SK-N-MC (cell line): ENCODE results near the gene ADAMTS4.
A peak's percentile ranks its signal among the peaks of the same experiment; 100 is the strongest.

Experiments
- DNase-seq: peaks from one replicate; pipeline ENCODE4 v3.0.0-alpha.2; 2011; ENCODE audit warnings: low read depth, low spot score
- H3K27ac ChIP-seq: fragments of 200-600 bp; sonication (generic); 2 replicates; pipeline ENCODE4 v1.5.1; 2016; ENCODE audit warnings: mixed run types
- H3K36me3 ChIP-seq: fragments of 200-600 bp; sonication (generic); 2 replicates; pipeline ENCODE4 v1.6.1; 2017; ENCODE audit warnings: antibody characterized with exemption, low read length, mixed read lengths; ENCODE audit not compliant: insufficient read depth
- H3K4me3 ChIP-seq: fragments of 200-600 bp; sonication (generic); 2 replicates; pipeline ENCODE4 v1.5.1; 2016
- H3K9ac ChIP-seq: fragments of 200-600 bp; sonication (generic); 2 replicates; pipeline ENCODE4 v1.8.0; 2017; ENCODE audit warnings: mixed run types, mixed read lengths; ENCODE audit not compliant: insufficient read length
- H3K9me3 ChIP-seq: fragments of 200-600 bp; sonication (generic); 2 replicates; pipeline ENCODE4 v1.6.1; 2017; ENCODE audit warnings: low read depth, mild to moderate bottlenecking, antibody characterized with exemption, low read length, moderate library complexity, mixed read lengths
- EZH2 ChIP-seq: fragments of 200-600 bp; sonication (generic); IDR thresholded peaks from one replicate; pipeline ENCODE4 v1.6.1; 2017; ENCODE audit warnings: antibody characterized with exemption
- FOXP2 ChIP-seq: optimal IDR thresholded peaks from 2 replicates; pipeline ENCODE3; 2011; ENCODE audit warnings: mild to moderate bottlenecking, moderate library complexity; ENCODE audit not compliant: insufficient read depth; ENCODE audit errors: extremely low read length, control extremely low read depth
- POLR2AphosphoS5 ChIP-seq: IDR thresholded peaks from 2 replicates; pipeline ENCODE4 v1.6.1; 2012; ENCODE audit warnings: mild to moderate bottlenecking, low read depth, low read length, borderline replicate concordance

The ADAMTS4 gene

DNA sequence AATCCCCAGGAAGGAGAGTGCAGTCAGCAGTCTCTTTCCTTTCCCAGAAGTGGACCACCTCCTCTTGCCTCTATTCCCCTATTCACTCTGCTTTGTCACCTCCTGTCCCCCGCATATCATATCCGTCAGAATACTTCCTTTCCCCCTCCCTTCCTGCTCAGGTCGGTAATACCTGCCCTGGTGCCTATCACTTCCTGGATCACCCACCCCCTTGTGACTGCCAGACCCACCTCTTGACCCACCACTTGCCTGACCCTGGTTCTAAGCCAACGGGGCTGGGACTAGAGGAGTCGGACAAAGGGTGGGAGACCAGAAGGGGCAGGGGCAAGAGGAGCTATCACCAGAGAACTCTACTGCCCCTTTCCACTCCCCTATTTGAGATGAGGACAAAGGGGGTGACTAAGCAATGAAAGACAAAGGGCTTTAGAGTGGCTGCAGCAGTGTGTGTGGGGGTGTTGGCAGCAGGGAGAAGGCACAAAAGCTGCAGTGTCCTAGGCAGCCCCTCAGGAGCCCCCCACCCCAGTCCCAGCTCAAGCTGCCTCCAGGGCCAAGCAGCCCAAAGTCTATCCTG is 1.7 kb upstream of the ADAMTS4 start:
- H3K27ac ChIP-seq, result peak overlapping the region; percentile 99
- no peak for DNase-seq
- TF ChIP-seq EZH2, result no peak
- no peak for TF ChIP-seq POLR2AphosphoS5
- no peak for TF ChIP-seq FOXP2
- H3K4me3 ChIP-seq, result peak overlapping the region; percentile 83
- H3K36me3 ChIP-seq, result peaks cover 34% of the 10 kb centered on the region
- peak overlapping the region; percentile 75 for H3K9ac ChIP-seq
- H3K9me3 ChIP-seq, result no peaks in the 10 kb centered on the region

GRCh38 chr1:161199506-161200139 is 769 bp upstream of the ADAMTS4 start:
- Histone ChIP-seq H3K27ac (peak overlapping the region; percentile 99), H3K9me3 (no peaks in the 10 kb centered on the region), H3K9ac (peak overlapping the region; percentile 79), H3K4me3 (peak overlapping the region; percentile 83), H3K36me3 (peaks cover 34% of the 10 kb centered on the region)
- DNase-seq, result no peak
- no peak for TF ChIP-seq FOXP2
- peak; percentile 79 for TF ChIP-seq POLR2AphosphoS5

DNA sequence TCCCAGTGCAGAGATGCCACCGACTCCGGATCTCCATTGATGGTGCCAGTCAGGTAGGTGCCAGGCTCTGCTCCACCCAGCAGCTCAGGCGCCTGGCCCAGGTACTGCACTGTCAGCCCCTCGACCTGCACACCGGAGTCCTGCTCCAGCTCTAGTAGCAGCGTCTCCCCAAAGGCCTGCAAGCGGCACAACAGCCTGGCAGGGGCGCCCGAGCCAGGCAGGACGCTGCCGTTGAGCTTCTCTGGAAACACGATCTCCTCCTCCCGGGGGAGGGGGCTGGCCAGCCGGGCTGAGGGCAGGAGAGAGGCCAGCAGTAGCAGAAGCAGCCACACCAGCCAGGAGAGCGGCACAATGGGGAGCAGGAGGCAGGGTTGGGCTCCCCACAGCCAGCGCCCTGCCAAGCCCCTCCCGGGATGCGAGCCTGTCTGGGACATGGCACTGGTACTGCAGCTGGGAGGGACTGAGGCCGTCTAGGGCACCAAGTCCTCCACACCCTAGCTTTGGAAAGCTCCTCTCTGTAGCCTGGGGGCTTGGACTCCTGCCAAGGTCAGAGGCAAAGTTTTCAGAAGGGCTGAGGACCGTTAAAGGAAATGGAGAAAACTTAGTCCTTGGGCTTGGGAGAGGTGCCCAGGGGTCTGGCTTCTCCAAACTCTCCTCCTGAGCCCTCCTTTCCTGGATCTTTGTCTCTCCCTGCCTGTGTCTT is 509 bp downstream of the ADAMTS4 start:
- DNase-seq, result no peak
- Histone ChIP-seq H3K9me3 (no peaks in the 10 kb centered on the region), H3K36me3 (peaks cover 34% of the 10 kb centered on the region), H3K9ac (peak overlapping the region; percentile 75), H3K27ac (peak overlapping the region; percentile 63; the same call in 1 of the 2 replicates), H3K4me3 (peak overlapping the region; percentile 83)
- TF ChIP-seq EZH2 (no peak), POLR2AphosphoS5 (no peak), FOXP2 (no peak)

GRCh38 chr1:161197560-161198193 is 1.2 kb downstream of the ADAMTS4 start:
- H3K9me3 ChIP-seq, result no peaks in the 10 kb centered on the region
- no peak overlapping the region; the same call in 1 of the 2 replicates for H3K27ac ChIP-seq
- H3K9ac ChIP-seq, result peak overlapping the region; percentile 75
- TF ChIP-seq POLR2AphosphoS5 (no peak), FOXP2 (no peak), EZH2 (no peak)
- no peak for DNase-seq
- H3K36me3 ChIP-seq, result peaks cover 38% of the 10 kb centered on the region
- peak overlapping the region; percentile 83 for H3K4me3 ChIP-seq

GRCh38 chr1:161196521-161197451 is 2.1 kb downstream of the ADAMTS4 start:
- TF ChIP-seq POLR2AphosphoS5, result peak; percentile 18; the same call in 1 of the 2 replicates
- no peak for TF ChIP-seq FOXP2
- H3K27ac ChIP-seq, result peak overlapping the region; percentile 34
- H3K4me3 ChIP-seq, result peak overlapping the region; percentile 83
- H3K9ac ChIP-seq, result peak overlapping the region; percentile 75
- H3K9me3 ChIP-seq, result no peaks in the 10 kb centered on the region
- no peak for DNase-seq
- peaks cover 47% of the 10 kb centered on the region for H3K36me3 ChIP-seq

DNA sequence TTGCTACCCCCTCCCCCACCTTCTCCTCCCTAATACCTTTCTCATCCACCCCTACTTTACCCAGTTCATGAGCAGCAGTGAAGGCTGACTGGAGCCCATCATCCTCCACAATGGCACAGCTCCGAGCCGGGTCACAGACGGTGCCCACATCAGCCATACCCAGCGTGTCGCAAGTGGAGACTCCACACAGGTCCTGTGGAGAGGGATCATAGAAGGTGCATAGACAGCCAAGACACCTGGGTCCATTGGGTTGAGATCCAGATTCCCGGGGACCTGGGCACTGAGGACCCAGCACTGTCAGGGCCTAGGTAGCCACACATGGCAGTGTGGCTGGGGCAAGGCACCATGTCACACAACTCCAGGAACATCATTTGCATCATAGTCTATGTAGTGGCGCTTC is 2.7 kb downstream of the ADAMTS4 start:
- H3K4me3 ChIP-seq, result peak overlapping the region; percentile 83

DNA sequence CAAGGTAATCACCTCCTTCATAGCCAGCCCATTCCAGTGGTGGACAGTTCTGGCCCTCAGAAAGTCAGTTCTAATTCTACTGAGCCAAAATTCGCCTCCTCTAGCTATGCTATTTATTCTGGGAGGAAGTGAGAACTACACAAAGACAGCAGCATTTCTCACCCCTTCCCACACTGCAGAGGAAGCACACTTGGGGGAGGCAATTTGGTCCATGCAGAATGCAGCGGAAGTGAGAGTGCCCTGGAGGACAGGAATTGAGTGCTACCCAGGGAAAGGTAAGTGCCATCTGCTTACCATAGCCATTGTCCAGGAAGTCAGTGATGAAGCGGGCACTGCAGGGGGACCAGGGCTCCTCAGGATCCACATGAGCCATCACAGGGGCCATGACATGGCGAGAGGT is 3.7 kb downstream of the ADAMTS4 start:
- no peak overlapping the region for H3K27ac ChIP-seq
- no peak overlapping the region for H3K4me3 ChIP-seq
- H3K9me3 ChIP-seq, result no peaks in the 10 kb centered on the region
- no peak overlapping the region for H3K9ac ChIP-seq
- DNase-seq, result no peak
- H3K36me3 ChIP-seq, result peaks cover 60% of the 10 kb centered on the region
- no peak for TF ChIP-seq FOXP2
- no peak for TF ChIP-seq POLR2AphosphoS5
- no peak for TF ChIP-seq EZH2

More for the DNA sequence above, 2.7 kb downstream of the ADAMTS4 start:
- no peak for DNase-seq
- Histone ChIP-seq H3K9me3 (no peaks in the 10 kb centered on the region), H3K9ac (peak overlapping the region; percentile 5), H3K36me3 (peaks cover 54% of the 10 kb centered on the region), H3K27ac (no peak overlapping the region)
- no peak for TF ChIP-seq FOXP2
- no peak for TF ChIP-seq EZH2
- no peak for TF ChIP-seq POLR2AphosphoS5
